HG03342 (cell line): Measurements from ENCODE around the gene NTM.

ENCODE experiments used
- ATAC-seq: cut with Tn5 transposase; IDR thresholded peaks from one replicate; pipeline ENCODE4 v1.9.1; 2021; ENCODE audit warnings: mild to moderate bottlenecking, moderate library complexity; ENCODE audit not compliant: unreplicated experiment

Gene NTM

DNA sequence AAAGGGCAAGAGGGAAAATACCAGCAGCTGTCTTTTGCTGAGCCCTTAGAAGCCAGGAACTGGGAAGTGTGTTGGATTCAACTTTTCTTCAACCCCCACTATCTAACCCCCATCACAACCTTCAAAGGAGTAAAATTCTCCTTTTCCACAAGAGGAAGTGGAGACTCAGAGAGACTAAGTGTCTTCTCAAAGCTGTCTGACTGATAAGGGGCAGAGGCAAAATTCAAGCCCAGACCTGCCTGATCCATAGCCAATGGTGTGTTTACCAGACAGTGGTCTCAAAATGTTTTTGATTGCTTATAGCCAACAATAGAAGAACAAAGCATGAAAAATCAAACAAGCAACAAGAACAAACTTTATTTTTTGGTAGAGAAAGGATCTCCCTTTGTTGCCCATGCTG is 707.0 kb downstream of the NTM start:
- no peak for ATAC-seq

DNA sequence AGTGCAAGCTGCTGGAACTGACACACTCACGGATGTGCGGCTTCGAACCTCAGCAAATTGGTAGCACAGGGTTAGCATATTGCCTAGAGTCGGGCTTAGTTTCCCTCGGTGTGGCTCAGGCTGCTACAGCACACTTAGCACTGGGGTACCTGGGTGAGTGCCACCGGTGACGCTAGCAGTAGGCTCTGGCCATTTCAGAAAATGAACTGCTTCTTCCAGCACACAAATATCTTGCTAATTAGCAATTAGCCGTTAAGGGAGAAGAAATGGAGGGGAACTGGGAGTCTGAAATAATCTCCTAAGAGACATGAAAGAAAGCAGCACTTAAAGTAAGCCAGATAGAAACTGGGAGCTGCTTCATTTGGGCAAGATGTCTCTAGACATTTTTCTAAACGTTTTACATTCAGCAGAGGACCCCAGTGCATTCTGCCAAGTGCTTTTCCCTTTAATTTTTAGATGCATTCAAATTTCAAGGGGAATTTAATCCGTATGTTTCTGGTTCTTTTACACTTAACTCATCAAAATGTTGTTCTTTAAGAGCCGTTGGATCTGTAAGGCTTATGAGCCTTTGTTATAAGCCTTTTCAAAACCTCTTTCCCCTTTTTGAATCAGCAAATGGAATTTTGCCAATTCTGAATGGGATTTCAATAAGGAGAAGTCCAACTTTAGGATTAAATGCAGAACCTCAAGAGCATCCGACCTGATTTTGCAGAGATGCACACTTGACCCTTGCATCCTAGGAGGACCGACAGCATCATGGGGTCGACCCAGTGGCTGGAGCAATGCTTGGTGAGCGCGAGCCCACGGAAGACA is 708.1 kb downstream of the NTM start:
- no peak for ATAC-seq

DNA sequence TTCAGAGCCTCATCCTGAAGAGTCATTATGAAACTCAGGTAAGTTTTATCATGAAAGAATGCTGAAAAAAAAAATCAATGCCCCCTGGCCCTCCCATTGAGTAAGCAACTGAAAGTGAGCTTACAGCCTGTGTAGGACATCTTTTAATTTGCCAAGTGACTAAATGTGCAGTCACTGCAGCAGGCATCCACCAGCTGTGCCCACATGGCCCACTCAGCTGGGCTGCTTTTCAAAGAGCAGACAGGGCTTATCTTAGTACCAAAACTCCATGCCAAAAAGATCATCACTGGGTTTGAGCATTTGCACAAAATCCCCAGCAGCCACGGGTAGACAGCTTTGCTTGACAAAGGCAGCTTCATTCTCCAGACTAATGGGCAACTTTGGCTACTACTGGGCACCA is 709.7 kb downstream of the NTM start:
- no peak for ATAC-seq

DNA sequence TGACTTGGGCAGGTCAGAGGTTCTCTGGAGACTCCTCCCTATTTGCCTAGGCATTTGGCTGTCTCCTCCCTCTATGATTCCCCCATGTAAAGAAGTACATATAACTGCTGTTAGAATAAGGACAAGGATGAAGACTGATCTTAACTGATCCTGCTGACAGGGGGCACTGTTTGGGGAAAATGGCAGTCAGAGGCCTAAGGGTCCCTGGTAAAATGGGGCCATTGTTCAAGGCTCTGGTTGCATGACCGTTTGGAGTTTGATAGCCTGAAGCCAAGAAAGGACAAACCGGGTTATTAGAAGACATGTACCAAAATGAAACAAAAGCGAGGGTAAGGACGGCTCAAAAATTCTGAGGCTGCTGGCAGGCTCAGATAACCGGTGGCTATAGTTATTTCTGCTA is 712.2 kb downstream of the NTM start:
- no peak for ATAC-seq

DNA sequence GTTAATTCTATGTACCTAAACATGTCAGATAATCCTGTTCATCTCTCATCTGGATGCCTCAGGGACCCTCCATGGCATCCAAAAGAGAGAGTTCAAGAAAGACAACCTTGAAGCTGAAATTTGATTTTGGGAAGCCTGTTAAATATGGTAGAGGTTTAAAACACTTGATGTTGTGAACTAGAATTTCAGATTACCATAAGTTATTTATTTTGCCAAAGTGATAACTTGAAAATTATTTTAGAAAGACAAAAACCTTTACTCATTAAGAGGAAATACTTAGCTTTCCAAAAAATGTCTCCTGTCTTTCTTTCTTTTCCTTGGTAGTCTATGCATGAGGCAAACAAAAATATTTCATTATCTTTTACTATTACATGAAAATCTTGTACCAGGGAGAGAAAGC is 714.0 kb downstream of the NTM start:
- ATAC-seq: no peak

DNA sequence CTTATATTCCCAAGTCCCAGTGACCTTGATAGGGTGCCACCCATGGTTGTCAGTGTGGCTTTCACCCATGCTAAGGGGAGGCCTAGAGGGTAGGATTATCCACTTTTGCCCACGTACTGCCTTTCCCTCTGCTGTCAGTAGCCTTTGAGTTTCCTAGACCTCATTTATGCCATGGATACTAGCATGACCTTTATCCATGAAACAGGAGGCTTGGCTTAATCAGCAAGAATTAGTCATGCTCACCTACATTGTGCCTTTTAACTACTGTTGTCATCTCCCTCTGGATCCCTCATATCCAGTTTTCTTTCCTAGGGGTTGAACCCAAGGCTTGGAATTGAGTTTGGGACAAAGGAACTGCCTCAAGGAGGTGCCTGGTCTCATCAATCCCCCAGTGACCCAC is 716.7 kb downstream of the NTM start:
- ATAC-seq: no peak

DNA sequence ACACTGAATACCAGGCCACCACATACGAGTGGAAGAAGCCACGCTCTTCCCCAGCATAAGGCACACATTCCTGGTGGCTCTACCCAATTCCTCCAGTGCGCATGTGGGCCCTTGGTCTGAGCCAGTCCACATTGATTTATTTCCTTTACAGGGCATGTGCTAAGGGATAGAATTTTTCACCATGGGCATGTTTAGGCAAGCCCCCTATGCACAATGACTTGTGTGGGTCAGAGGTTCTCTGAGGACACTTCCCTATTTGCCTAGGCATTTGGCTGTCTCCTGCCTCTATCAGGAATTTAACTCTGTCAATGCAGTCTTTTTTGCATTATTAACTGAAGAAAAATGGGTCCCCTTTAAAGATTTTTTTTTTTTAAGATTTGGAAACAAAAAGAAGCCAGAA is 718.1 kb downstream of the NTM start:
- ATAC-seq: no peak

DNA sequence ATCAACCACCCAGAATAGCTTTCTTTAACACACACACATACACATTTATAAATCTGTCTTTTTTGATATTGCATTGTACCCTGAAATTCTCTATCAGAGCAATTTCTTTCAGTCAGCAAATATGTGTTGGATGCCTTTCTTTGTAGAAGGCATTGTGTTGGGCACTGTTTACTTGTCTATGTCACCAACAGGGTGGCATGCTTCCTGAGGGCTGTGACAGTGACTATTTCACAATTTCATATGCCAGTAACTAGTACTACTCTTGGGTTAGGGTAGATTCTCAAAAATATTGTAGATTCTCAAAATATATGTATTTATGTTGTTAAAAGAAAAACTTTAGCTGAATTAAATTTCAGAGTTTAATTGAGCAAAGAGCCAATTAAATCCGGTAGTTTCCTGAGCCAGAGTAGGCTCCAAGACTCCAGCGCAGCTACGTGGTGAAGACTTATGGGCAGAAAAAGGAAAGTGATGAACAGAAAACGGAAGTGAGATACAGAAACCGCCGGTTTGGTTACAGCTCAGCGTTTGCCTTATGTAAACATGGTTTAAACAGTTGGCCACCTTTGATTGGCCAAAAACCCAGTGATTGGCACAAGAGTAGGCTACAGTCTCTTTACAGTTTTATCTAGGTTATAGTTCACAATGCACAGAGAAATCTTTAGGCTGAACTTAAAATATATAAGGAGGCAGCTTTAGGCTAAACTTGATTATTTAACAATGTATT is 723.3 kb downstream of the NTM start:
- ATAC-seq: no peak

DNA sequence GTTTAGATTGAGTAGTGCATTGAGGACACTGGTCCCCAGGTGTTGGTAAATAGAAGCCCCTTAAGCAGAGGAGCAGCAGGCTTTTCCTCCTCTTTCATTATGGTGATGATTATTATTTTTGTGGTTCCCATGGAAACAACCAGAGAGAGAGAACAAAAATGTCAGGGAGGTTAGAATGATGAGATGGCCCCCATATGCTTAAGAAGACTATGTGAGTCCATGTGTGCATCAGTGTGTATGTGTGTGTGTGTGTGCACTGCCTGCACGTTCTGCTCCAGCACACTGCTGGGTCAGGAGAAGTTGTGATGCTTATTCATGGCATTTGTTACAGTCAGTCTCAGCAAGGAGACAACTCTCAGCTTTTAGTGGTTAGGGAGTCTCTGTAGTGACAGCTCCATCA is 724.2 kb downstream of the NTM start:
- no peak for ATAC-seq

DNA sequence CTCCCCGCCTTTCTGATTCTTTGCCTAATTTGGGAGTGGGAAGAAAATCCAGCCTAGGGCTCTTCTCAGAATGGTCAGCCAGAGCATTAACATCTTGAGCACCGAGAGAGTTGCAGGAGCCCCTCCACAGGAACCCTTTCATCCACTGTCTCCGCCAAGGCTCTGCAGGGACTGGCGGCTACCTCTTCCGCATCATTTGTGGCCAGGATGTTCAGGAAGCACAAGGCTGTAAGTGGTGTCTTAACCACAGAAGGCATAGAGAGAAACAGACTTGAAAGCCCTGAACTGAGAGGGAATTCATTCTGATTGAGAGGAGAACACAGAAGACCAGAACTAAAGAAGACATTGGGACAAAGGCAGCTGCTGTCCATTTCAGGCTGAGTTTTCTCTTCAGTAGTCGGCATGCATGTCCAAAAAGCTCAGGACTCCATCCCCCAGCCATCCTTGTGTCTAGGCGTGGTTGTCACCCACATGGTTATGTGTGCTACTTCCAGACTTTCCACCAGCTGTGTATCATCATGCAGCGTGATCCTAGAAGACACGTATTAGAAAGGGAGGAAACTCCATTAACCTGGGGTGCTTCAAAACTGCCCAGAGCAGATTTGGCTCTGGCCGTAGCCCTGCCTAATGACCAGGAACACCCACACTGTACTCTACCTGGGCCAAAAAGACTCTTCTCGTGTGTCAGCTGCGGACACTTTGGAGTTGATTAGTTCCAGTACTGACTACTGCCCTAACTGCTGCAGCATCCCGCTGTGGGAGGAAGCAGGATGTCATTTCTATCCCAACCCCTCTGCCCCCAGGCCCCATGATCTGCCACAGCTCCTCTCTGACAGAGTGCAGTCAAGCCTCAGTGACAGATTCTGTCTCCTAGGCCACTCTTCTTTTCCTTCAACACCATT is 725.1 kb downstream of the NTM start:
- ATAC-seq: no peak

DNA sequence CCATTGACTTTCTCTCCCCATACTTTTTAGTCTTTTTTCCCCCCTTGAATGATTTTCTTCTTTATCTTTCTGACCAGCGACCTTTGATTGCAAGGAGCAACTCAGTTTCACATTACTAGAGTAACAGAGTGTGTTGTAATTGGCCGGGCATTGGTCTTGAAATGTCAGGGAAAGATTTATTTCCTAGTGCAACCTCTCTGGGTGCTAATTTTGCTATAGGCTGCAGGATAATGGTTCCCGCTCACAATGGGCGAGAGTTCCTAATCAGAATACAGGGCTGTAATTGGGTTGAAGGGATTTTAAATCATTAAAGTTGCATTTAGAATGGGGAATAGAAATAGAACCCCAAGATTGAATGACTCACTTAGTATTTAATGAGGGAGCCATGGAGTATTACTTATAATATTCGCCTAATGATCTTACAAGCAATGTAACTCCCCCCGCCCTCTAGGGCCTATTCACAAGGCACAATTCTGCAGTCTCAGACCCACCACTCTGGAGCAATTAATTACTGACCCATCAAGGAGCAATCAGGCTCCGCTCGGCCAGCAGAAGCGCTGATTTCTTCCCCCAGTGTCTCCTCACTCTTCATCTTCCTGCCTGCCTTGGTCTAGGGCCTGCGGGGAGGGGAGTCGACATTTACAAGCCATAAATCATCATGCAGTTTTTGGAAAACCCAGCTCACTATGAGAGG is 725.9 kb downstream of the NTM start:
- no peak for ATAC-seq

DNA sequence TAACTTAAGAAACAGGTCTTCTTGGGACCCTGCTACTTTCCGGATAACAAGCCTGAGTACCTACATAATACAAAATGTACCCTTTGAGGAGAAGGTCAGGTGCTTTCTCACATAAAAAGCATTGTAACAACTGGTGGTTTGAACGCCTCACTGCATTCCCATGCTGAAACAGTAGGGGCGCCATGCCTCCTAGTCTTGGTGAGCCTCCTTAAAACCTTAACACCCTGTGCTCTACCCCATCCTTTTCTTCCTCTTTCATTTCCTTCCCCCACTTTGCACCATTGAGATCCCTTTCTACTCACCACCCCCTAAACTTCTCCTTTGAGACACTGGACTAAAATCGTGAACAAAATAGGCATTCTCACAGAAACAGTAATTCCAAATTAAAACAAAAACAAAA is 729.3 kb downstream of the NTM start:
- ATAC-seq: peak; percentile 65

DNA sequence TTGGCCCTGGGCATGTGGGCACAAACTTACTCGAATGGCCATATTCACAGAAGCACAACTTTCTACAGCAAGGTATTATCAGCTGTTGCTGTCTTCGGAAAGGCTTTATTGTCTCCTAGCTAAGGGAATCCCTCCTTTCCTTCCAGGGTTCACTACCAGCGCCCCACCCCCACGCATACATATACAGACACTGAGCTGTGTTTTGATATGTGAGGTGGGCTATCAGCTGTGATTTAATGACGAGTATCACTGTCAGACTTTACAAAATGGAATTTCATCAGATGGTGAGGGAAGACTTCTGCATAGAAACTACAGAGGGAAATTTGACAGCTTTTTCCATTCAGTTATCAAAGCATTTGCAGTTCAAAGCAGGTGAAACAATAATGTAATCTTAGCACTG is 730.2 kb downstream of the NTM start:
- no peak for ATAC-seq

DNA sequence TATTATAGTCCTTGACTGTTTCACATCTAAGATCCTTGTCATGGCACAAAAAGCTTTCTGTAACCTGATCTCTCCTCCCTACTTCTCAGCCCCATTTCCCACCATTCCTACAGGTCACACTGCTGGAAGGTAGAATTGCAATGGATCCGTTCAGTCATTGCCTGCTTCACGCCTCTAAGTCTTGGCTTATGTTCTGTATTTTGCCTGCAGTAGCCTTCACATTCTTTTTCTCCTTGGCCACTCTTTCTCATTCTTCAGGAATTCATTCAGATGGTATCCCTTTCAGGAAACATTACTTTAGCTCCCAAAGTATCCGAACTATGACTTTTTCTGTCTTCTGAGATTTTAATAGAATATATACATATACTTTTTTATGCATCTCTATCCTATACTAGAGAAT is 731.5 kb downstream of the NTM start:
- ATAC-seq: no peak

DNA sequence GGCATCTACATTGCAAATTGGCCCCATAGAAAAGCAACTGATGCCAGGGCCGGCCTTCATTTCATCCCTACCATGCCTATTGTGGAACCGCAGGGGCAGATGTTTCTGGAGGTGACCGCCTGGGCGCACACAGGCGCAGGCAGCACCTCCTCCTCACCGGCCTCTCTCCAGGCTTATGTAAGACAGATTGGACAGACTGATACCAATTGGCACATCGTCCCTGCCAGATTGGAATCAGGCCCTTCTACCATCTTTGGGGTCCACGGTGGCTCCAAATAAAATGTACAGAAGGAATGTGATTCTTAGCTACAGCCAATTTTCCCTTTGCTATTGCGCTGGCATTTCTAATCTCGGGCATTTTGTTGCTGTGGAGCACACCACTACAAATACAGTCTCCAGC is 732.6 kb downstream of the NTM start:
- ATAC-seq: no peak

DNA sequence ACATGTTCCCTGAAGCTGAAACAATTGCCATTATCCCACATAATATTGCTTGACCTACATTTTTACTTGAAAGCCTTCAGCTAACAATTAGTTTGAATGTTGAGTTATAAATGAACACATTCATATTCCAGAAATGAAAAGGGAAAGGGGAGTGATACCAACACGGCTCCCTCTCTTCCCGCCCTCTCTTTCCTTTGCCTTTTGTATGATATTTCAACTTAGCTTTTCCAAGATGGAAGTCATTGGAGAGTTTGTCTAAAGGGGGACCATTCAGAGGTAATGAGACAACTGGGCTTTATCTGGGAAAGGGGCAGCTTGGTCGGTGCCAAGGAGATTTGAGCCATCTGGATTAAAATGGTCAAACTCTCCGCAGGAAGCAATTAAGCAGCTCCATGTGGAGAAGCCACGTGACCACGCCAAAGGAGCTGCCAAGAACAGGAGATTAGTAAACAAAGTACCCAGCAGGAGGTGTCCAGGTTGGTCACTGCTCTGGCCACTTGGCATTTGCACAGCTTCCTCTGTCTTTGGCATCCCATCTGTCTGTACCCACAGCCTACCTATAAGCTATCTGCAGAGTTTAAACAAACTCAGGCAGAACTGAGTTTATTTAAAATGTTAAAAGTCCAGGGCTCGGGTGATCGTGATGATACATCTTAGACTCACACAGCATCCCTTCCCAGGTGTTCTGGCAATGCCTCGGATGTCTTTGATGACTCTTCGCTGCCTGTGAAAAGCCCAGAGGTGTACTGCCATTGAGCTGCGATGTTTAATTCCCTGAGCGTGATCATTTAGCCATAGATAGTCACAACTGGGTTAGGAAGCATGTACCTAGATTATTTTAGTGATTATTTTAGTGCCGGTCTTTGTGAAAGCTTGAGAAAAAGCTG is 735.9 kb downstream of the NTM start:
- ATAC-seq: no peak

DNA sequence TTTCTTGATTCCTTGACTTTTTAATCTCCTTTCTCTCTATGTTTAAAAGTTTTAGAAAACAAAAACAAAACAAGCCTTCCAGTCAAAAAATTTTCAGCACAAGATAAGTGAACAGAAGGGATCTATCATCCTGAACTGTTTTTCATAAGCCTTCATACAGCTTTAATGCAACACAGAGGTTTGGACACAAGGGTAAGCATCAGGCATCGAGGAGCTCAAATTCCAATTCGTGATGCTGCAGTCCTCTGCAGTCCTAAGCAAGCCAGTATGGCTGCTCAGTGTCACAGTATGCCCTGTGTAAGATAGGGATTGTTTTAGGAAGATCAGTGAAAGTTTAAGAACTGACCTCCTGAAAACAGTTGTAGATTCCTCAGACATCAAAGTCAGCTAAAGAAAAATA is 740.9 kb downstream of the NTM start:
- ATAC-seq: no peak

DNA sequence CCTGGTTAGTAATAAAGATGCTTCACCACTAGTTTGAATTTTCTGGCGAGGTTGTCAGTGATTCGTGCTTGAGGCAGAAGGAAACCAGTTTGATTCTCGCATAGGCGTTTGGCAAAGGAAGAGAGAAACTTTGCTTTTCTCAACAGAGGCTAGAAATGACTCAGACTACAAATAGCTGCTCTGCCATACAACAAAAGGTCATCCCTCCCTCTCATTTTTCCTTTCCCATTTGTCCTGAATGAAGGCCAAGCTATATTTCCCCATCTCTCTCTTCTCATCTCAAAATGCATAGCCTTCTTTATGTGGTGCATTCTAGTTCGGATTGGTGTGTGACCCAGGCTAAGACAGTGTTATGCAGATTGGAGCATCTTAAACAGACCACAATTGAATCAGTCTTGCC is 741.4 kb downstream of the NTM start:
- no peak for ATAC-seq

DNA sequence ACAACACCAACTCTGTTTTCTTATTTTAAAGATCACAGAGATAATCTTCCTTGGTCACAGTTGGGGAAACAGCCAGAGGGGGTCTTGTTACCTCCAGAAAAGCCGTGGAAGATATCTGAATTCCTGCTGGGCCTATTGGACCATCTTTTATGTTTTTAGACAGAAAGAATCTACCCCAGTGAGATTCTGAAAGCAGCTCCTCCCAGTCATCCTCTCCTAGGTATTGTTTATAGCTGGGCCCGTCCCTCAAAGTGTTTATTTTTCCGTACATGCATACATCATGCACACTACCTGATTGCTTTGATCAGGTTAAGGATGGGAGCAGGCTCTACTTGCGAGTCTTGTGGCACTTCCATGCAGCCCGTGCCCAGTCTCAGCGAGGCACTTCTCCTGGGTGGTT is 742.4 kb downstream of the NTM start:
- no peak for ATAC-seq

DNA sequence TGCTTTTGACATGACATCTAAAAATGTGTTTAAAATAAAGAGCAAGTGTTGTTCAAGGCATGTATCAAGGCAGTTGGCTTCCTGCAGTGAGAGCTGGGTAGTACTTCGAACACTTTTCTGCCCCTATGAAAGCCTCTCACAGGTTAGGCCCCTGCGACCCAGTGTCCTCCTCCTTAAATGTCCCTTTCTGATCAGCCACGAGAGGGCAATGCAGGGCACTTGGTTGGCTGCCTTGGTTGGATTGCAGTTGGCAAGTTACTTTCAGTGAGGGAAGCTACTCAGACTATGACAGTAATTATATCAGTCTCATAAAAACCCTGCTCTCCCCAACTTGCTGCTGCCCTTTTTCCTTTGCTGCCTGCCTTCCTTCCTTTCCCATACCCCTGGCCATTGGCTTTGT is 743.8 kb downstream of the NTM start:
- no peak for ATAC-seq
